Pancreas (tissue), 10 donors: ENCODE measurements around the gene TNFSF15. TPM values are rescaled to one million over a fixed set of nuclear protein-coding genes. Genes with fewer than 3 reads are reported as not detected.

Experiments
- ATAC-seq, 4 donors: fragments of 200-7000 bp; cut with Tn5 transposase; one replicate each; pipeline versions ENCODE4 v1.8.0 to v1.9.1; 2020; ENCODE audit warnings: mild to moderate bottlenecking in 4 of 4, moderate library complexity in 4 of 4
- DNase-seq, 6 donors: peaks; one replicate each; pipeline ENCODE4 v3.0.0-alpha.2; 2020
- FAIRE-seq: peaks from 2 replicates; lab custom pipeline; 2012; peaks lifted over from hg19 to GRCh38; lab: Jason Lieb, UNC
- H3K27ac ChIP-seq, 4 donors: fragments of 200-600 bp; sonication (generic); 1 replicate in 3 of 4; 2 replicates in 1 of 4; pipeline versions ENCODE4 v1.5.0 to v1.8.0; 2020
- H3K27me3 ChIP-seq, 4 donors: fragments of 200-600 bp; one replicate each; pipeline ENCODE4 v1.8.0; 2021
- H3K36me3 ChIP-seq, 3 donors: fragments of 200-600 bp; sonication (generic) in 1 of 3; one replicate each; pipeline versions ENCODE4 v1.5.0 to v1.8.0; 2020 to 2021
- H3K4me1 ChIP-seq, 3 donors: fragments of 200-600 bp; one replicate each; pipeline ENCODE4 v1.8.0; 2021
- H3K4me3 ChIP-seq, 4 donors: fragments of 200-600 bp; sonication (generic) in 2 of 4; one replicate each; pipeline versions ENCODE4 v1.5.0 to v1.8.0; 2020 to 2021
- H3K9me3 ChIP-seq, 4 donors: fragments of 200-600 bp; one replicate each; pipeline ENCODE4 v1.8.0; 2021
- WGBS, 2 donors: extraction: QIAGEN DNeasy Blood & Tissue Kit; methylation state at CpG; one replicate each; pipeline ENCODE4 v1.1.7; 2013; 5-methylcytosine and 5-hydroxymethylcytosine counted together
- intact Hi-C, 3 donors: fragments of 100-400 bp; cut with DNase I; formaldehyde crosslinking; loops; one replicate each; pipeline versions ENCODE4 v1.11.1 to v1.14.2; 2022
- polyA plus RNA-seq, 2 donors: library from polyadenylated mRNA; stranded (reverse); fragments of 200-250 nt; gene quantifications; one replicate each; pipeline ENCODE4 v1.2.3, GENCODE V29; 2013
- total RNA-seq, 6 donors: library from RNA; stranded (reverse); fragmentation: NEBNext Ultra II Directional in 4 of 6; extraction: Animal tissue kit (Norgen Biotek cat#: 25700) in 4 of 6; gene quantifications; one replicate each; pipeline versions ENCODE4 v1.2.1 to v1.2.4, GENCODE V29; 2021 to 2023
- TF ChIP-seq, protein P1 (sequence below), 4 donors: fragments of 200-600 bp; sonication (generic) in 3 of 4; IDR thresholded peaks; one replicate each; pipeline versions ENCODE4 v1.5.0 to v1.8.0; 2021; ENCODE audit warnings: antibody characterized with exemption in 4 of 4
- donor health status: healthy with polysubstance abuse.
- donor health status: DM: no; HTN: no; CAD: no; lungs with moderate emphysema.
- donor health status: DM: no; HTN: no; CAD: no.
- donor health status: control.
- donor health status: control.
- donor health status: Bipolar disorder and iron deficiency.
- donor health status: DM: yes; HTN: yes; CAD: no.
- donor health status: DM: no; HTN: no; CAD: no.
- donor health status: DM: no; HTN: no; CAD: no.
- donor health status: DM: yes; HTN: yes; CAD: no.

Gene TNFSF15
- 1 to 10 TPM in 1 of 6 donors, under 1 TPM in 5; 0.04 to 1.7 (median 0.16) TPM for total RNA-seq
- under 1 TPM; 0.04 to 0.09 TPM for polyA plus RNA-seq

- Histone ChIP-seq H3K9me3 (no peaks in the 10 kb centered on the region), H3K4me3 (peak within 1 kb of the TSS in 1 of 4 donors; percentile 19), H3K36me3 (no peaks in the 10 kb centered on the region), H3K4me1 (peaks cover 3 to 21% (median 13%) of the 10 kb centered on the region in 3 donors), H3K27ac (peak within 1 kb of the TSS in 3 of 4 donors; percentile 33 to 64 (median 61)), H3K27me3 (no peaks in the 10 kb centered on the region)
- DNase-seq = peak; percentile 58 to 85 (median 68)
- peak; percentile 85 to 95 (median 90) for ATAC-seq
- intact Hi-C loops = no loop called here
- 22 to 30% methylated on average over 8 of the region's 8 CpGs for WGBS, 2 donors
- no peak for FAIRE-seq
- TF ChIP-seq, protein P1, sequence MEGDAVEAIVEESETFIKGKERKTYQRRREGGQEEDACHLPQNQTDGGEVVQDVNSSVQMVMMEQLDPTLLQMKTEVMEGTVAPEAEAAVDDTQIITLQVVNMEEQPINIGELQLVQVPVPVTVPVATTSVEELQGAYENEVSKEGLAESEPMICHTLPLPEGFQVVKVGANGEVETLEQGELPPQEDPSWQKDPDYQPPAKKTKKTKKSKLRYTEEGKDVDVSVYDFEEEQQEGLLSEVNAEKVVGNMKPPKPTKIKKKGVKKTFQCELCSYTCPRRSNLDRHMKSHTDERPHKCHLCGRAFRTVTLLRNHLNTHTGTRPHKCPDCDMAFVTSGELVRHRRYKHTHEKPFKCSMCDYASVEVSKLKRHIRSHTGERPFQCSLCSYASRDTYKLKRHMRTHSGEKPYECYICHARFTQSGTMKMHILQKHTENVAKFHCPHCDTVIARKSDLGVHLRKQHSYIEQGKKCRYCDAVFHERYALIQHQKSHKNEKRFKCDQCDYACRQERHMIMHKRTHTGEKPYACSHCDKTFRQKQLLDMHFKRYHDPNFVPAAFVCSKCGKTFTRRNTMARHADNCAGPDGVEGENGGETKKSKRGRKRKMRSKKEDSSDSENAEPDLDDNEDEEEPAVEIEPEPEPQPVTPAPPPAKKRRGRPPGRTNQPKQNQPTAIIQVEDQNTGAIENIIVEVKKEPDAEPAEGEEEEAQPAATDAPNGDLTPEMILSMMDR (IDR thresholded peaks at IDR 0.05) = no peak
Measured at GRCh38 chr9:114805670-114806525, at the start of gene TNFSF15. Gene TNFSF15, minus strand, starts transcription at chr9:114806039. Its CDS starts 27 bp downstream, at chr9:114806012.

DNA sequence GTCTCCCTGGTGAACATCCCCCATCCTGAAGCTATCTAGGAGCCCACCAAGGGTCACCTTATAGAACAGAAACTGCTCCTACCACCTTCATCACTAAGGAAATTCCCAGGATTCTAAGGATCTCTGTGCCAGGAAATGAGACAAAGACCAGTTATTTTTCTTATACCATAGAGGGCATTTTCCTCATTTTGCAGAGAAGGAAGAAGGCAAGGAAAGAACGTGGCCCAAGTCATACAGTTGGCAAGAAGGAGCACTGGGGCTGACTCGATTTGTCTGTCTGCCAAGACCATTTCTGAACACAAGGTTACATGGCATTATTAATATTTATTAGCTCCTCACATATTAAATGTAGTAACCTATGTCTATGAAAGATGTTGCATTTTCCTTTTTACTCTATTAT is 49.6 kb upstream of the TNFSF15 start:
- intact Hi-C loops = no loop called here
- Histone ChIP-seq H3K27ac (no peak overlapping the region), H3K36me3 (no peaks in the 10 kb centered on the region), H3K4me3 (no peak overlapping the region), H3K9me3 (no peaks in the 10 kb centered on the region), H3K4me1 (no peaks in the 10 kb centered on the region), H3K27me3 (no peaks in the 10 kb centered on the region)
- ATAC-seq (no peak), FAIRE-seq (no peak), DNase-seq (no peak)
- TF ChIP-seq, protein P1 (IDR thresholded peaks at IDR 0.05) = no peak
- 45 to 61% methylated on average over 2 of the region's 2 CpGs for WGBS, 2 donors

- no peaks in the 10 kb centered on the region for H3K9me3 ChIP-seq
- FAIRE-seq (no peak), DNase-seq (no peak), ATAC-seq (no peak)
- 92 to 94% methylated on average over 7 of the region's 7 CpGs for WGBS, 2 donors
- TF ChIP-seq, protein P1 (IDR thresholded peaks at IDR 0.05) = no peak
- intact Hi-C loops = no loop called here
- no peaks in the 10 kb centered on the region for H3K4me1 ChIP-seq
- no peaks in the 10 kb centered on the region for H3K27me3 ChIP-seq
- no peak overlapping the region for H3K27ac ChIP-seq
- no peak overlapping the region for H3K4me3 ChIP-seq
- H3K36me3 ChIP-seq = no peaks in the 10 kb centered on the region
Measured at GRCh38 chr9:114854736-114855355, 49.0 kb upstream of the TNFSF15 start.

GRCh38 chr9:114853071-114853855 is 47.4 kb upstream of the TNFSF15 start:
- DNase-seq (no peak), ATAC-seq (no peak), FAIRE-seq (peak; percentile 89)
- H3K36me3 ChIP-seq = no peaks in the 10 kb centered on the region
- H3K4me3 ChIP-seq = no peak overlapping the region
- intact Hi-C loops = no loop called here
- H3K27ac ChIP-seq = no peak overlapping the region
- no peaks in the 10 kb centered on the region for H3K27me3 ChIP-seq
- TF ChIP-seq, protein P1 (IDR thresholded peaks at IDR 0.05) = no peak
- 81 to 83% methylated on average over 3 of the region's 3 CpGs for WGBS, 2 donors
- H3K9me3 ChIP-seq = no peaks in the 10 kb centered on the region
- H3K4me1 ChIP-seq = no peaks in the 10 kb centered on the region
